Adipocyte (in vitro differentiated cells): Measurements from ENCODE around the gene CYP2S1.

Source experiments
- DNase-seq: peaks from one replicate; pipeline ENCODE4 v3.0.0-alpha.2; 2015; ENCODE audit warnings: low read depth
- H3K27me3 ChIP-seq: replicated peaks from 2 replicates; pipeline ENCODE4 v1.7.0; 2013; ENCODE audit warnings: mild to moderate bottlenecking, low read length, moderate library complexity; ENCODE audit not compliant: control insufficient read depth, insufficient read depth
- H3K36me3 ChIP-seq: 2 replicates; pipeline ENCODE4 v1.7.0; 2013; ENCODE audit warnings: low read length, mild to moderate bottlenecking, moderate library complexity; ENCODE audit not compliant: control insufficient read depth, insufficient read depth, severe bottlenecking
- H3K4me1 ChIP-seq: 2 replicates; pipeline ENCODE4 v1.7.0; 2013; ENCODE audit warnings: mild to moderate bottlenecking, low read length, moderate library complexity; ENCODE audit not compliant: control insufficient read depth, insufficient read depth
- H3K4me3 ChIP-seq: 2 replicates; pipeline ENCODE4 v1.7.0; 2013; ENCODE audit warnings: mild to moderate bottlenecking, low read length, moderate library complexity
- H3K9ac ChIP-seq: 2 replicates; pipeline ENCODE4 v1.7.0; 2013; ENCODE audit warnings: mild to moderate bottlenecking, low read length, moderate library complexity
- H3K9me3 ChIP-seq: 2 replicates; pipeline ENCODE4 v1.7.0; 2013; ENCODE audit warnings: mild to moderate bottlenecking, low read length, moderate library complexity; ENCODE audit not compliant: control insufficient read depth

Gene CYP2S1

DNA sequence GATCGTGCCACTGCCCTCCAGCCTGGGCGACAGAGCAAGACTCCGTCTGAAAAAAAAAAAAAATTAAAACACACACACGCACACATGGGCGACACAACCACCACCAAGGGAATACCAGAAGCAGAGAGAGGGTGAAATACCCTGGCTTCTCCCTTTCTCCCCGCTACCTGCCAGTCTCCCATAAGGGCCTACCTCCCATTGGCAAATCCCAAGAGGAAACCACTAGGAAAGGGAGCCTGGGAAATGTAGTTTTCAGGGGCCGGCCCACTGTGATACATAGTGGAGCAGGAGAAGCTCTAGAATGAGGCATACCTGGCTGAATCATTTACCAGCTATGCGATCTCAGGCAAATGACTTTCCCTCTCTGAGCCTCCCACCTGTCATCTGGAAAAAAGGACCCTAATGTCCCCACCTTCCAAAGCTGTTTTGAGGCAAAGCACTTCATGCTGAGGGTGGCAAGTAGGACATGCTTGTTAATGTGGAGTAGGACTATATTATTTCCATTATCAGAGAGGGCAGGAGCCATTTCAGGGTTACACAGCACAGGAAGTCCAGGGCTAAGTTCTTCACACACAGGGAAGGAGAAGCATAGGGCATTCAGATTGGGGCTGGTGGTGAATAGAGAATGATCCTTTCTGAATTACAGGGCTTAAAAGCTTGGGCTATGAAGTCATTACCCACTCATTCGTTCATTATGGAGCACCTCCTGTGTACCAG, 56.8 kb downstream of the CYP2S1 start:
- Histone ChIP-seq H3K9ac (no peak overlapping the region), H3K27me3 (no peaks in the 10 kb centered on the region), H3K9me3 (no peaks in the 10 kb centered on the region), H3K4me3 (no peak overlapping the region), H3K36me3 (peaks cover 89% of the 10 kb centered on the region), H3K4me1 (no peaks in the 10 kb centered on the region)
- DNase-seq: no peak

DNA sequence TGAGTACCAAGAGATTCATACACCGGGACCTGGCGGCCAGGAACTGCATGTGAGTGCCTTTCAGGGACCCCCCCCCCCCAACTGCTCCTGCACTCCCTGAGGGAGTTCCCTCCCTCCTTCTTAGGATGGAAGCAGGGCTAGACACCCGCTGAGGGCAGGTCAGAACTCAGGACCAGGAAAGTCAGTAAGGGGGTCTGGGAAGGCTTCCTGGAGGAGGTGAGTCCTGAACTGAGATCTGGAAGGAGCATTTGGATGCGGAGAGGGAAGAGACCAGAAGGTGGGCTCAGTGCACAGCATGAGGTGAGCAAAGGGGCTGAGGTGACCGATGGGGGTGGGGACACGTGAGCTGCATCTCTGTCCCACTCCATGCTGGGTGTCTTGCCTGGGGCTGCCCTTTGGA, 60.6 kb downstream of the CYP2S1 start:
- Histone ChIP-seq H3K9me3 (no peaks in the 10 kb centered on the region), H3K4me1 (no peaks in the 10 kb centered on the region), H3K4me3 (no peak overlapping the region), H3K36me3 (peaks cover 92% of the 10 kb centered on the region), H3K9ac (no peak overlapping the region), H3K27me3 (no peaks in the 10 kb centered on the region)
- no peak for DNase-seq

DNA sequence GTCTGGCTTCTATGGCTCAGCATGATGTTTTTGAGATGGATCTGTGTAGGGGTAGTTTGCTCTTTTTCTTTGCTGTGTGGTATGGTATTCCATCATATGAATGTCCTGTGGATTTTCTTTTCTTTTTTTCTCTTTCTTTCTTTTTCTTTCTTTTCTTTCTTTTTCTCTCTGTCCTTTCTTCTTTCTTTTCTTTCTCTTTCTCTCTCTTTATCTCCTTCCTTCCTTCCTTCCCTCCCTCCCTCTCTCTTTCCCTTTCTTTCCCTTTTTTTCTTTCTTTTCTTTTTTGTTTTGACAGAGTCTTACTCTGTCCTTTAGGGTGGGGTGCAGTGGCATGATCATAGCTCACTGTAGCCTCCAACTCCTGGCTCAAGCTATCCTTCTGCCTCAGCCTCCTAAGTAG, 62.2 kb downstream of the CYP2S1 start:
- H3K9ac ChIP-seq: no peak overlapping the region
- no peak overlapping the region for H3K4me3 ChIP-seq
- H3K36me3 ChIP-seq: peaks cover 91% of the 10 kb centered on the region
- no peaks in the 10 kb centered on the region for H3K4me1 ChIP-seq
- DNase-seq: no peak
- no peaks in the 10 kb centered on the region for H3K27me3 ChIP-seq
- H3K9me3 ChIP-seq: no peaks in the 10 kb centered on the region
